ENCODE measurements around the gene HYAL3. TPM values are rescaled to one million over a fixed set of nuclear protein-coding genes. Genes with fewer than 3 reads are reported as not detected.

HYAL3 gene
- total and polyA plus RNA-seq, 2 of the 8 experiments (the other 6 are each of a cell fraction or from before 2014, with no cell fraction given), result 3.2 to 12.2 TPM

DNA sequence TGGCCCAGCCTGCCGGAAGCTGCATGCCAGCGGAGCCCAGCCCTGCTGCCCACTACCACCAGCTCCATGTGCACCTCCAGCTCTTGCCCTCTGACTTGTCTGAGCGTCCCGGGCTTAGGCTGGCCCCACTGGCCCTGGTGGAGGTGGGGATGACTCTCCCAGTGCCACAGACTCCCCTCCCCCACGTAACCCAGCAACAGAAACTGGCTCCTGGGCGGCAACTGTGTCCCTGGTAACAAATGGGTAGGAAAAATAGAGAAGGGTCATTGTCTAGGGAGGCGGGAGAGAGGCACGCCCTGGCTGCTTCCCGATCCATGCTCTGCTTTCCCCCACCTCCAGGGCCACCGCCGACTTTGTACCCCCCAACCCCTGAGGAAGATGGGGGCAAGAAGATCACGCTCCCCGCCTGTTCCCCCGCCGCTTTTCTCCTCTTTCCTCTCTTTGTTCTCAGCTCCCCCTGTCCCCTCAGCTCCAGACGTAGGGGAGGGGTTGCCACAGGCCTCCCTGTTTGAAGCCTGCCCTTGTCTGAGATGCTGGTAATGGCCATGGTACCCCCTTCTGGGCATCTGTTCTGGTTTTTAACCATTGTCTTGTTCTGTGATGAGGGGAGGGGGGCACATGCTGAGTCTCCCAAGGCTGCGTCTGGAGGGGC is 41.0 kb downstream of the HYAL3 start (continued):
- TF ChIP-seq, protein P1, sequence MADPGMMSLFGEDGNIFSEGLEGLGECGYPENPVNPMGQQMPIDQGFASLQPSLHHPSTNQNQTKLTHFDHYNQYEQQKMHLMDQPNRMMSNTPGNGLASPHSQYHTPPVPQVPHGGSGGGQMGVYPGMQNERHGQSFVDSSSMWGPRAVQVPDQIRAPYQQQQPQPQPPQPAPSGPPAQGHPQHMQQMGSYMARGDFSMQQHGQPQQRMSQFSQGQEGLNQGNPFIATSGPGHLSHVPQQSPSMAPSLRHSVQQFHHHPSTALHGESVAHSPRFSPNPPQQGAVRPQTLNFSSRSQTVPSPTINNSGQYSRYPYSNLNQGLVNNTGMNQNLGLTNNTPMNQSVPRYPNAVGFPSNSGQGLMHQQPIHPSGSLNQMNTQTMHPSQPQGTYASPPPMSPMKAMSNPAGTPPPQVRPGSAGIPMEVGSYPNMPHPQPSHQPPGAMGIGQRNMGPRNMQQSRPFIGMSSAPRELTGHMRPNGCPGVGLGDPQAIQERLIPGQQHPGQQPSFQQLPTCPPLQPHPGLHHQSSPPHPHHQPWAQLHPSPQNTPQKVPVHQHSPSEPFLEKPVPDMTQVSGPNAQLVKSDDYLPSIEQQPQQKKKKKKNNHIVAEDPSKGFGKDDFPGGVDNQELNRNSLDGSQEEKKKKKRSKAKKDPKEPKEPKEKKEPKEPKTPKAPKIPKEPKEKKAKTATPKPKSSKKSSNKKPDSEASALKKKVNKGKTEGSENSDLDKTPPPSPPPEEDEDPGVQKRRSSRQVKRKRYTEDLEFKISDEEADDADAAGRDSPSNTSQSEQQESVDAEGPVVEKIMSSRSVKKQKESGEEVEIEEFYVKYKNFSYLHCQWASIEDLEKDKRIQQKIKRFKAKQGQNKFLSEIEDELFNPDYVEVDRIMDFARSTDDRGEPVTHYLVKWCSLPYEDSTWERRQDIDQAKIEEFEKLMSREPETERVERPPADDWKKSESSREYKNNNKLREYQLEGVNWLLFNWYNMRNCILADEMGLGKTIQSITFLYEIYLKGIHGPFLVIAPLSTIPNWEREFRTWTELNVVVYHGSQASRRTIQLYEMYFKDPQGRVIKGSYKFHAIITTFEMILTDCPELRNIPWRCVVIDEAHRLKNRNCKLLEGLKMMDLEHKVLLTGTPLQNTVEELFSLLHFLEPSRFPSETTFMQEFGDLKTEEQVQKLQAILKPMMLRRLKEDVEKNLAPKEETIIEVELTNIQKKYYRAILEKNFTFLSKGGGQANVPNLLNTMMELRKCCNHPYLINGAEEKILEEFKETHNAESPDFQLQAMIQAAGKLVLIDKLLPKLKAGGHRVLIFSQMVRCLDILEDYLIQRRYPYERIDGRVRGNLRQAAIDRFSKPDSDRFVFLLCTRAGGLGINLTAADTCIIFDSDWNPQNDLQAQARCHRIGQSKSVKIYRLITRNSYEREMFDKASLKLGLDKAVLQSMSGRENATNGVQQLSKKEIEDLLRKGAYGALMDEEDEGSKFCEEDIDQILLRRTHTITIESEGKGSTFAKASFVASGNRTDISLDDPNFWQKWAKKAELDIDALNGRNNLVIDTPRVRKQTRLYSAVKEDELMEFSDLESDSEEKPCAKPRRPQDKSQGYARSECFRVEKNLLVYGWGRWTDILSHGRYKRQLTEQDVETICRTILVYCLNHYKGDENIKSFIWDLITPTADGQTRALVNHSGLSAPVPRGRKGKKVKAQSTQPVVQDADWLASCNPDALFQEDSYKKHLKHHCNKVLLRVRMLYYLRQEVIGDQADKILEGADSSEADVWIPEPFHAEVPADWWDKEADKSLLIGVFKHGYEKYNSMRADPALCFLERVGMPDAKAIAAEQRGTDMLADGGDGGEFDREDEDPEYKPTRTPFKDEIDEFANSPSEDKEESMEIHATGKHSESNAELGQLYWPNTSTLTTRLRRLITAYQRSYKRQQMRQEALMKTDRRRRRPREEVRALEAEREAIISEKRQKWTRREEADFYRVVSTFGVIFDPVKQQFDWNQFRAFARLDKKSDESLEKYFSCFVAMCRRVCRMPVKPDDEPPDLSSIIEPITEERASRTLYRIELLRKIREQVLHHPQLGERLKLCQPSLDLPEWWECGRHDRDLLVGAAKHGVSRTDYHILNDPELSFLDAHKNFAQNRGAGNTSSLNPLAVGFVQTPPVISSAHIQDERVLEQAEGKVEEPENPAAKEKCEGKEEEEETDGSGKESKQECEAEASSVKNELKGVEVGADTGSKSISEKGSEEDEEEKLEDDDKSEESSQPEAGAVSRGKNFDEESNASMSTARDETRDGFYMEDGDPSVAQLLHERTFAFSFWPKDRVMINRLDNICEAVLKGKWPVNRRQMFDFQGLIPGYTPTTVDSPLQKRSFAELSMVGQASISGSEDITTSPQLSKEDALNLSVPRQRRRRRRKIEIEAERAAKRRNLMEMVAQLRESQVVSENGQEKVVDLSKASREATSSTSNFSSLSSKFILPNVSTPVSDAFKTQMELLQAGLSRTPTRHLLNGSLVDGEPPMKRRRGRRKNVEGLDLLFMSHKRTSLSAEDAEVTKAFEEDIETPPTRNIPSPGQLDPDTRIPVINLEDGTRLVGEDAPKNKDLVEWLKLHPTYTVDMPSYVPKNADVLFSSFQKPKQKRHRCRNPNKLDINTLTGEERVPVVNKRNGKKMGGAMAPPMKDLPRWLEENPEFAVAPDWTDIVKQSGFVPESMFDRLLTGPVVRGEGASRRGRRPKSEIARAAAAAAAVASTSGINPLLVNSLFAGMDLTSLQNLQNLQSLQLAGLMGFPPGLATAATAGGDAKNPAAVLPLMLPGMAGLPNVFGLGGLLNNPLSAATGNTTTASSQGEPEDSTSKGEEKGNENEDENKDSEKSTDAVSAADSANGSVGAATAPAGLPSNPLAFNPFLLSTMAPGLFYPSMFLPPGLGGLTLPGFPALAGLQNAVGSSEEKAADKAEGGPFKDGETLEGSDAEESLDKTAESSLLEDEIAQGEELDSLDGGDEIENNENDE (IDR thresholded peaks at IDR 0.05; ENCODE audit: insufficient replicate concordance, low read length), result no peak
- TF ChIP-seq PHF8 (conservative IDR thresholded peaks at IDR 0.05; ENCODE audit: low read depth, low read length) (no peak), SP2 (IDR thresholded peaks at IDR 0.05; ENCODE audit: low read length) (no peak), CEBPB (IDR thresholded peaks at IDR 0.05; ENCODE audit: low read depth, low read length) (no peak), POLR2A (IDR thresholded peaks at IDR 0.05; ENCODE audit: control extremely low read depth in 1 of 2, low read depth in 2 of 2, low read length in 2 of 2) (no peak), YY1 (IDR thresholded peaks at IDR 0.05; ENCODE audit: low read depth, low read length) (no peak), RAD21 (IDR thresholded peaks at IDR 0.05 in 1 of 2, conservative IDR thresholded peaks at IDR 0.05 in 1 of 2; ENCODE audit: low read depth in 2 of 2, low read length in 2 of 2) (no peak), CBX5 (IDR thresholded peaks at IDR 0.05; ENCODE audit: low read depth, low read length) (no peak), CHD1 (IDR thresholded peaks at IDR 0.05; ENCODE audit: low read depth, low read length) (no peak)

Measured in H1 (cell line).